Esophagus squamous epithelium (tissue), 5 donors: ENCODE data around the gene ATPAF1. TPM values are rescaled to one million over a fixed set of nuclear protein-coding genes. Genes with fewer than 3 reads are reported as not detected.

Experiments
- DNase-seq: peaks from one replicate; lab custom pipeline; 2025; lab: John Stamatoyannopoulos, UW
- H3K27ac ChIP-seq, 4 donors: fragments of 200-600 bp; sonication (generic); one replicate each; pipeline ENCODE4 v1.5.1; 2016 to 2019; ENCODE audit warnings: mild to moderate bottlenecking in 1 of 4
- H3K27me3 ChIP-seq, 4 donors: fragments of 200-600 bp; sonication (generic); 1 replicate in 3 of 4; 2 replicates in 1 of 4; pipeline versions ENCODE4 v1.5.1 to v1.6.0; 2017 to 2021; ENCODE audit warnings: antibody characterized with exemption in 1 of 4
- H3K36me3 ChIP-seq, 3 donors: fragments of 200-600 bp; sonication (generic); one replicate each; pipeline ENCODE4 v1.5.1; 2016 to 2019
- H3K4me1 ChIP-seq, 3 donors: fragments of 200-600 bp; sonication (generic); one replicate each; pipeline ENCODE4 v1.5.1; 2017 to 2019
- H3K4me3 ChIP-seq, 4 donors: fragments of 200-600 bp; sonication (generic); 1 replicate in 3 of 4; 2 replicates in 1 of 4; pipeline ENCODE4 v1.5.1; 2016 to 2019; ENCODE audit warnings: mild to moderate bottlenecking in 2 of 4, moderate library complexity in 1 of 4
- H3K9me3 ChIP-seq, 3 donors: fragments of 200-600 bp; sonication (generic); one replicate each; pipeline ENCODE4 v1.5.1; 2016 to 2019
- CTCF ChIP-seq, 6 experiments: fragments of 450-650 bp in 4 of 6; fragments of 200-600 bp in 2 of 6; sonication (generic) in 2 of 6; IDR thresholded peaks; one replicate each; pipeline ENCODE4 v1.5.1; 2016 to 2019; ENCODE audit warnings: antibody characterized with exemption in 6 of 6, mild to moderate bottlenecking in 4 of 6, moderate library complexity in 4 of 6
- POLR2A ChIP-seq, 4 donors: fragments of 450-650 bp; IDR thresholded peaks; one replicate each; pipeline ENCODE4 v1.6.1; 2017; ENCODE audit warnings: antibody characterized with exemption in 4 of 4, mild to moderate bottlenecking in 4 of 4, moderate library complexity in 3 of 4
- WGBS, 2 donors: methylation state at CpG; one replicate each; pipeline ENCODE4 v1.1.5; 2018; 5-methylcytosine and 5-hydroxymethylcytosine counted together
- intact Hi-C: fragments of 100-400 bp; cut with DNase I; formaldehyde crosslinking; loops from one replicate; pipeline ENCODE4 v1.15.0; 2022
- total RNA-seq, 4 donors: library from RNA; depleted of rRNA; stranded (reverse); fragments of >200 nt; gene quantifications; one replicate each; pipeline ENCODE4 v1.1.0, GENCODE V29; 2016
- donor health status: DM: yes; HTN: yes; CAD: no.

The ATPAF1 gene
- total RNA-seq, 4 donors from 2014 or later: 25.7 to 39.1 (median 32.8) TPM

DNA sequence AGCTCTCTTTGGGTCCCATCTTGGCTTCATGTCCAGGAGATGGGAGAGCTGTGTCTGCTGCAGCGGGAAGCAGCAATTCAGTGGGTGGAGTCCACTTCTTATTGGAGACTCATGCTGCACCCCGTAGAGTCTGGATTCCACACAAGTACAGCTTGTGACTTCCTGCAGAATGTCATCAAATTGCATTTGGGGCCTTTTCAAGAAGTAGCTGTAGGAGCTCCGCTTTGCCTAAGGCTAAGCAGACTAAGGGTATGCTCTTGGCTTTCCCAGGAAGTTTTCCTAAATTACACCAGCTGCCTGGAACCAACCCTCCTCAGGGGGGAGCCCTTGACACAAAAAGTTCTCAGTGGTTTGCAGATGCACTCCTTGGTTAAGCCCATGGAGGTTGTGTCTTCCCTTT is 45.8 kb downstream of the ATPAF1 start:
- Histone ChIP-seq H3K4me1 (peaks cover under 1 to 19% (median 1%) of the 10 kb centered on the region in 3 donors), H3K4me3 (no peak overlapping the region), H3K27ac (peak overlapping the region in 1 of 4 donors; percentile 29), H3K9me3 (no peaks in the 10 kb centered on the region), H3K36me3 (no peaks in the 10 kb centered on the region), H3K27me3 (no peaks in the 10 kb centered on the region)
- peak in 5 of 6 experiments; percentile 42 to 65 (median 44) for TF ChIP-seq CTCF (IDR thresholded peaks at IDR 0.05)
- no peak for TF ChIP-seq POLR2A (IDR thresholded peaks at IDR 0.05)
- DNase-seq: no peak
- WGBS, 2 donors: 50 to 52% methylated on average over 3 of the region's 3 CpGs
- intact Hi-C loops: loop anchor here (5.0 kb wide), 1 partner anchor 100 kb away; no protein-coding TSS in a partner anchor

- no peak for TF ChIP-seq CTCF (IDR thresholded peaks at IDR 0.05)
- no peak for TF ChIP-seq POLR2A (IDR thresholded peaks at IDR 0.05)
- intact Hi-C loops: loop anchor here (5.0 kb wide), 1 partner anchor 100 kb away; no protein-coding TSS in a partner anchor
- H3K4me3 ChIP-seq: no peak overlapping the region
- peak overlapping the region in 1 of 4 donors; percentile 29 for H3K27ac ChIP-seq
- H3K27me3 ChIP-seq: no peaks in the 10 kb centered on the region
- WGBS, 2 donors: 72 to 73% methylated on average over 7 of the region's 7 CpGs
- H3K9me3 ChIP-seq: no peaks in the 10 kb centered on the region
- no peaks in the 10 kb centered on the region for H3K36me3 ChIP-seq
- no peak for DNase-seq
- H3K4me1 ChIP-seq: peaks cover 5 to 23% (median 5%) of the 10 kb centered on the region in 3 donors
Measured at GRCh38 chr1:46621930-46622329, 46.2 kb downstream of the ATPAF1 start.

DNA sequence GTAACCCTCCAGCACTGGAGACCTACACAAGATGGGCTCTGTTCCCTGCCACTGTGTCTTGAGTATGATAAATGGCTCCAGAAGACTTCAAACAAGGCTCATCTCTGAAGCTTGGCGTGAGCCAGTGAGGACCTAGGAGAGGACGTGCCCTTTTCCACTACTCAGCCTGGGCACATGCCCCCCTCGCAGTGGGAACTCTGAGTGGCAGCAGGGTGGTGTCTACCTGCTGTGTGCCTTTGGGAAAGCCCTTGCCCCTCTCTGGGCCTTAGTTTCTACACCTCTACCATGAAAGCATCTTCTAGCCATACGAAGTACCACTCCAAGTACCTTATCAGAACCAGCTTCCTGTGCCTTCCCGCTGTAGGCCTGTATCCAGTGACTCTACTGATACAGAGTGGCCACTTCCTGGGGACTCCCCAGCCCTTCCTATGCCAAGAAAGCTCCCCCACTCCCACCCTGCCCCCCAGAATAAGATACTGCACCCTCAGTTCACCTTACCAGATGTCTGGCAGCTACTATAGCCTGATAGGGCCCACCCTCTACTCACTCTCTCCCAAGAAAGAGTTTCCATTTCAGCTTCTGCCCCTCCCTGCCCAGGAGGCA is 48.4 kb downstream of the ATPAF1 start:
- TF ChIP-seq POLR2A (IDR thresholded peaks at IDR 0.05) (no peak), CTCF (IDR thresholded peaks at IDR 0.05) (no peak)
- Histone ChIP-seq H3K4me3 (no peak overlapping the region), H3K27ac (no peak overlapping the region)

DNA sequence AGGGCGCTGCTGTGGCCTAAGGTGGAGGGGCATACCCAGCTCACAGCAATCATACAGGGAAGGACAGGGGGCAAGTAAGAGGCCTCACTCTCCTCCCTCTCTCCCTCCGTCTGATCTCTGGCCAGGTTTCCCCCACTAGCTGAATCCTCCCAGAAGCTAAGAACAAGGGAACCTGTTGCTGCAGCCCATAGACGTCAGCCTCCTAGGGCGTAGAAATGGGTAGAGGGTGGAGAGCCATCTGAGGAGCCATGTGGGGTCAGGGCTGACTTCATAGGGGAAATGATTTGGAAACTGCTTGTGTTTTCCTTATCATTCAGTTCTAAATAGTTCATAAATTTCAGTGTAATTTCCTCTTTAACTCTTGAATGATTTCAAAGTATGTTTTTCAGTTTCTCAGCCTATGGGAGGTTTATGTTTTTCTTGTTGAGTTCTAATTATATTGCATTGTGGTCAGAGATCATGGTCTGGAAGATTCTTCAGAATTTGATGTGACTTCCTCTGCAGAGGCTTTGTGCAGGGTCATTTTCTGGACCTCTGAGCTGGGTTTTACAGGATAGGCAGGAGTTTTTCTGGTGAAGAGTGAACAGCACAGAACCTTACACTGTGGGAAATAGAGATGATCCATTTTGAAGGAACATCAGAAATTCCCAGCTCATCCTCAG is 49.3 kb downstream of the ATPAF1 start:
- H3K4me3 ChIP-seq: no peak overlapping the region
- intact Hi-C loops: no loop called here
- TF ChIP-seq CTCF (IDR thresholded peaks at IDR 0.05) (no peak), POLR2A (IDR thresholded peaks at IDR 0.05) (no peak)
- 81 to 82% methylated on average over 4 of the region's 4 CpGs for WGBS, 2 donors
- peaks cover 25 to 46% (median 27%) of the 10 kb centered on the region in 3 donors for H3K4me1 ChIP-seq
- DNase-seq: no peak
- H3K27ac ChIP-seq: no peak overlapping the region
- no peaks in the 10 kb centered on the region for H3K9me3 ChIP-seq
- H3K27me3 ChIP-seq: no peaks in the 10 kb centered on the region
- H3K36me3 ChIP-seq: no peaks in the 10 kb centered on the region

More for the DNA sequence above, 48.4 kb downstream of the ATPAF1 start:
- Histone ChIP-seq H3K4me1 (peaks cover 17 to 41% (median 18%) of the 10 kb centered on the region in 3 donors), H3K36me3 (no peaks in the 10 kb centered on the region), H3K27me3 (no peaks in the 10 kb centered on the region), H3K9me3 (no peaks in the 10 kb centered on the region)
- intact Hi-C loops: loop anchor here (5.0 kb wide), 1 partner anchor 103 kb away; no protein-coding TSS in a partner anchor
- DNase-seq: no peak
- WGBS, 2 donors: 92% methylated on average over 5 of the region's 5 CpGs

DNA sequence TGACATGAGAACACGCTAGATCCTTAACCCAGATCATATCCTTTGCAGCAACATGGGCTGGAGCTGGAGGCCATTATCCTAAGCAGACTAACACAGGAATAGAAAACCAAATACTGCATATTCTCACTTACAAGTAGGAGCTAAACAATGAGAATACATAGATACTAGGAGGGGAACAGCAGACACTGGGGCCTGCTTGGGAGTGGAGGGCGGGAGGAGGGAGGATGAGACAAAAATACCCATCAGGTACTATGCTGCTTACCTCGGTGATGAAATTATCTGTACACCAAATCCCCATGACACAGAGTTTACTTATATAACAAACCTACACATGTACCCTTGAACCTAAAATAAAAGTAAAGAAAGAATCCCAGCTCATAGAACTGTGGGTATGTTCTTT is 50.3 kb downstream of the ATPAF1 start:
- intact Hi-C loops: no loop called here
- WGBS, 2 donors: 85% methylated on average over 2 to 3 of the region's 3 CpGs

More for the DNA sequence above, 50.3 kb downstream of the ATPAF1 start:
- peak overlapping the region in 2 of 4 donors; percentile 96 to 97 for H3K27ac ChIP-seq
- peaks cover 36 to 54% (median 37%) of the 10 kb centered on the region in 3 donors for H3K4me1 ChIP-seq
- no peak overlapping the region for H3K4me3 ChIP-seq
- DNase-seq: no peak
- no peak for TF ChIP-seq POLR2A (IDR thresholded peaks at IDR 0.05)
- TF ChIP-seq CTCF (IDR thresholded peaks at IDR 0.05): no peak
- H3K36me3 ChIP-seq: peaks cover 0 to 2% (median 0%) of the 10 kb centered on the region in 3 donors
- H3K9me3 ChIP-seq: no peaks in the 10 kb centered on the region
- no peaks in the 10 kb centered on the region for H3K27me3 ChIP-seq
